Body of pancreas (tissue), 4 donors: ENCODE measurements around the gene CSF1R. TPM values are rescaled to one million over a fixed set of nuclear protein-coding genes. Genes with fewer than 3 reads are reported as not detected.

Experiments used
- ATAC-seq: fragments of 150-250 bp; one replicate; pipeline ENCODE4 v1.9.1; 2016
- DNase-seq, 4 donors: peaks; one replicate each; pipeline ENCODE4 v3.0.0-alpha.2; 2019
- H3K27ac ChIP-seq, 4 donors: fragments of 200-600 bp; sonication (generic); 1 replicate in 3 of 4; 2 replicates in 1 of 4; pipeline versions ENCODE4 v1.5.1 to v1.6.1; 2016 to 2019; ENCODE audit warnings: mild to moderate bottlenecking in 1 of 4, mixed read lengths in 1 of 4, moderate library complexity in 1 of 4
- H3K27me3 ChIP-seq, 2 donors: fragments of 200-600 bp; sonication (generic); one replicate each; pipeline ENCODE4 v1.6.0; 2016; ENCODE audit warnings: mild to moderate bottlenecking in 1 of 2
- H3K36me3 ChIP-seq, 2 donors: fragments of 200-600 bp; sonication (generic); replicated peaks in 1 of 2; 2 replicates each; pipeline ENCODE4 v1.5.1; 2016; ENCODE audit warnings: low read depth in 2 of 2; ENCODE audit not compliant: insufficient read depth in 1 of 2
- H3K4me1 ChIP-seq: fragments of 200-600 bp; sonication (generic); one replicate; pipeline ENCODE4 v1.6.0; 2016
- H3K4me3 ChIP-seq, 2 donors: fragments of 200-600 bp; sonication (generic); 1 replicate in 1 of 2; 2 replicates in 1 of 2; pipeline ENCODE4 v1.5.1; 2016 to 2019
- H3K9me3 ChIP-seq, 3 donors: fragments of 200-600 bp; sonication (generic); 1 replicate in 2 of 3; 2 replicates in 1 of 3; pipeline ENCODE4 v1.5.1; 2016
- POLR2A ChIP-seq, 3 donors: fragments of 450-650 bp; IDR thresholded peaks; one replicate each; pipeline ENCODE4 v1.6.1; 2016; ENCODE audit warnings: antibody characterized with exemption in 3 of 3, mild to moderate bottlenecking in 2 of 3
- WGBS, 2 donors: methylation state at CpG; one replicate each; pipeline ENCODE4 v1.1.5; 2017; 5-methylcytosine and 5-hydroxymethylcytosine counted together
- intact Hi-C: fragments of 100-400 bp; cut with DNase I; formaldehyde crosslinking; loops from one replicate; pipeline ENCODE4 v1.15.1; 2023
- total RNA-seq, 2 donors: library from RNA; depleted of rRNA; stranded (reverse); fragments of >200 nt; gene quantifications; one replicate each; pipeline ENCODE4 v1.1.0, GENCODE V29; 2016
- TF ChIP-seq, protein P1 (sequence below), 7 experiments: fragments of 450-650 bp in 4 of 7; fragments of 200-600 bp in 3 of 7; sonication (generic) in 3 of 7; IDR thresholded peaks; one replicate each; pipeline ENCODE4 v1.5.1; 2016 to 2019; ENCODE audit warnings: antibody characterized with exemption in 7 of 7

The CSF1R gene
- total RNA-seq, 2 donors from 2014 or later, result 5.3 to 13.5 TPM

GRCh38 chr5:150107909-150108447 lies 21.6 kb upstream of the CSF1R start:
- Histone ChIP-seq H3K27ac (no peak overlapping the region), H3K9me3 (no peaks in the 10 kb centered on the region), H3K36me3 (no peaks in the 10 kb centered on the region), H3K4me3 (no peak overlapping the region), H3K4me1 (no peaks in the 10 kb centered on the region), H3K27me3 (no peaks in the 10 kb centered on the region)
- no peak for ATAC-seq
- TF ChIP-seq, protein P1, sequence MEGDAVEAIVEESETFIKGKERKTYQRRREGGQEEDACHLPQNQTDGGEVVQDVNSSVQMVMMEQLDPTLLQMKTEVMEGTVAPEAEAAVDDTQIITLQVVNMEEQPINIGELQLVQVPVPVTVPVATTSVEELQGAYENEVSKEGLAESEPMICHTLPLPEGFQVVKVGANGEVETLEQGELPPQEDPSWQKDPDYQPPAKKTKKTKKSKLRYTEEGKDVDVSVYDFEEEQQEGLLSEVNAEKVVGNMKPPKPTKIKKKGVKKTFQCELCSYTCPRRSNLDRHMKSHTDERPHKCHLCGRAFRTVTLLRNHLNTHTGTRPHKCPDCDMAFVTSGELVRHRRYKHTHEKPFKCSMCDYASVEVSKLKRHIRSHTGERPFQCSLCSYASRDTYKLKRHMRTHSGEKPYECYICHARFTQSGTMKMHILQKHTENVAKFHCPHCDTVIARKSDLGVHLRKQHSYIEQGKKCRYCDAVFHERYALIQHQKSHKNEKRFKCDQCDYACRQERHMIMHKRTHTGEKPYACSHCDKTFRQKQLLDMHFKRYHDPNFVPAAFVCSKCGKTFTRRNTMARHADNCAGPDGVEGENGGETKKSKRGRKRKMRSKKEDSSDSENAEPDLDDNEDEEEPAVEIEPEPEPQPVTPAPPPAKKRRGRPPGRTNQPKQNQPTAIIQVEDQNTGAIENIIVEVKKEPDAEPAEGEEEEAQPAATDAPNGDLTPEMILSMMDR (IDR thresholded peaks at IDR 0.05), result no peak
- no peak for TF ChIP-seq POLR2A (IDR thresholded peaks at IDR 0.05)
- DNase-seq, result no peak
- WGBS, 2 donors, result 75 to 78% methylated on average over 4 of the region's 4 CpGs
- intact Hi-C loops, result no loop called here

DNA sequence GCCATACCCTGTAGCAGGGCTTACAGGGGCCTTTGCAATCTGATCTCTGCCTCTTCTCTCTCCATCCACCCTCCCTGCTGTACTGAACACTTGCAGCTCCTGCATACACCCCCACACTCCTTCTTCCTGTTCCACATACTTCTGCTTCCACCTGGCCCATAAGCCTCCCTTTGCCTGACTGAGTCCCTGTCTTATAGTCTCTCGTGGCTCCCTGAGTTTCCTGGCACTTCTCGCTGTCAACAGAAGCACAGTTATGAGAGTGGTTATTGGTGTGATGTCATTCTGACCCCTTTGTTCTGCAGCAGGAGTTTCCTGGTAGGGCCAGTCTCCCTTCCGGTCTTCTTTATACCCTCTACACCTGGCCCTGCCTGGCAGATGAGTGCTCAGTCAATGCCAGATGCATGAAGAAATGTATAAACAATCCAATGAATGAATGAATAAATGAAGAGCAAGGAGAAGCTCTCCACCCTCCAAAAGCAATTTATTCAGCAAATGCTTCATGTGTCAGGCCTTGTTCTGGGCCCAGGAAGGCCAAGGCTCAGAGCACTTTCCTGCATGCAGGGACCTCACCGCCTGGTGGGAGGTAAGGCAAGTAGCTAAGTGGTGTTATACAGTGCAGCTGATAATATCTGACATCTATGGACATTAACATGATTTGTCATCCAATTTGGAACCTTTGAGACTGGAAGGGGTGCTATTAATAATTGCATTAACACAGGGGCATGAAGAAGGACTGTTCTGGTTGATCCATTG lies 20.5 kb upstream of the CSF1R start:
- Histone ChIP-seq H3K36me3 (no peaks in the 10 kb centered on the region), H3K4me3 (no peak overlapping the region), H3K9me3 (no peaks in the 10 kb centered on the region), H3K27ac (no peak overlapping the region), H3K27me3 (no peaks in the 10 kb centered on the region), H3K4me1 (no peaks in the 10 kb centered on the region)
- 78 to 84% methylated on average over 4 of the region's 4 CpGs for WGBS, 2 donors
- DNase-seq (no peak), ATAC-seq (no peak)
- TF ChIP-seq, protein P1 (IDR thresholded peaks at IDR 0.05), result no peak
- TF ChIP-seq POLR2A (IDR thresholded peaks at IDR 0.05), result no peak
- intact Hi-C loops, result no loop called here

DNA sequence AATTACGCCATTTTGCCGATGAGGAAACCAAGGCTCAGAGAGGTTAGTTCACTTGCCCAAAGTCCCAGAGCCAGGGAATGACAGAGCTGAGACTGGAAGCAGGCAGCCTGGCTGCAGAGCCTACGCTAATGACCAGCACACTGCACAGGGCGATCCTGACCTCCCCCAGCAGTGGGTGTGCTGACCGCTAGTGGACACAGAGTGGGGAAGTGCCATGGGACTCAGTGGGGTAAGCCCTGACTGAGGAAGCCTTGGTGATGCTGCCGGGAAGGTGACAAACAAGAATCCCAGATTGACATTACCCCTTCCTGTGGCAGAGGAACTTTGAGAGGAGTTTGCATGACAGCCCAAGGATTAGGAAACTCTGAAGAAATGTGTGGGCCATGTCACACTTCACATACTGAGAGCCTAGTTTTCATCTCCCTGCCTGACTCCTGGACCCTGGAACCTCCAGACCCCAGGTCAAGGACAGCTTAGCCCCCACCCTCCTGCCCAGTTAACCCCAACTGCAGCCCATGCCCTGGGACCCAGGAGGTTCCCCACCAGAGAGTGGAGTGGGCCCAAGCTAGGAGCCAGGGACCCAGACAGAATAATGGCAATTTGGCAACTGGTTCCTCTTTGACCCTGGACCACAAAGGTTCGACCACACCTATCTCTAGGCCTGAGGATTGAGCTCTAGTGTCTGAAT lies 19.7 kb upstream of the CSF1R start:
- Histone ChIP-seq H3K27me3 (no peaks in the 10 kb centered on the region), H3K4me3 (no peak overlapping the region), H3K9me3 (no peaks in the 10 kb centered on the region), H3K36me3 (no peaks in the 10 kb centered on the region), H3K27ac (no peak overlapping the region), H3K4me1 (no peaks in the 10 kb centered on the region)
- no peak for TF ChIP-seq POLR2A (IDR thresholded peaks at IDR 0.05)
- TF ChIP-seq, protein P1 (IDR thresholded peaks at IDR 0.05), result no peak
- DNase-seq, result peak in 1 of 4 donors; percentile 32
- WGBS, 2 donors, result 88 to 90% methylated on average over 7 of the region's 7 CpGs
- intact Hi-C loops, result no loop called here
- ATAC-seq, result no peak

GRCh38 chr5:150104550-150104870 lies 18.2 kb upstream of the CSF1R start:
- H3K9me3 ChIP-seq, result no peaks in the 10 kb centered on the region
- H3K4me3 ChIP-seq, result no peak overlapping the region
- no peaks in the 10 kb centered on the region for H3K36me3 ChIP-seq
- no peaks in the 10 kb centered on the region for H3K27me3 ChIP-seq
- intact Hi-C loops, result no loop called here
- ATAC-seq (no peak), DNase-seq (no peak)
- no peaks in the 10 kb centered on the region for H3K4me1 ChIP-seq
- no peak overlapping the region for H3K27ac ChIP-seq
- 85 to 88% methylated on average over 2 of the region's 2 CpGs for WGBS, 2 donors
- TF ChIP-seq, protein P1 (IDR thresholded peaks at IDR 0.05), result no peak
- no peak for TF ChIP-seq POLR2A (IDR thresholded peaks at IDR 0.05)
